K562 (cell line): ENCODE measurements around the gene CFAP58. TPM values are rescaled to one million over a fixed set of nuclear protein-coding genes. Genes with fewer than 3 reads are reported as not detected.

Experiments
- CTCF ChIP-seq, 3 experiments: IDR thresholded peaks in 2 of 3; conservative IDR thresholded peaks in 1 of 3; 2 replicates each; pipeline ENCODE4 v1.5.1; 2011 to 2012; ENCODE audit warnings: low read length in 3 of 3, mild to moderate bottlenecking in 3 of 3, control low read depth in 2 of 3, improper control_type of control experiment in 1 of 3, inconsistent platforms in 1 of 3, low read depth in 1 of 3, mixed read lengths in 1 of 3, moderate library complexity in 1 of 3; ENCODE audit not compliant: insufficient read depth in 2 of 3
- PBX2 ChIP-seq, 2 experiments: IDR thresholded peaks in 1 of 2; conservative IDR thresholded peaks in 1 of 2; 2 replicates each; pipeline ENCODE4 v1.6.1; 2016; ENCODE audit warnings: low read depth in 2 of 2, mild to moderate bottlenecking in 1 of 2, missing compliant biosample characterization in 1 of 2, missing genetic modification characterization in 1 of 2, moderate library complexity in 1 of 2
- SMARCA4 ChIP-seq: fragments of 450-650 bp; IDR thresholded peaks from 2 replicates; pipeline ENCODE4 v1.6.1; 2016
- polyA plus RNA-seq, 8 experiments: library from polyadenylated mRNA; depleted of rRNA in 4 of 8; stranded (reverse) in 5 of 8; unstranded in 3 of 8; fragments of >200 nt; fragmentation: Nextera tagmentation in 2 of 8; fragmentation: Illumina TruSeq in 1 of 8; extraction: Ambion mirVana in 2 of 8; extraction: Trizol in 1 of 8; gene quantifications; 2 replicates each; pipeline versions ENCODE4 v1.2.1 to v1.2.3, GENCODE V29; 2011 to 2014; ENCODE audit warnings: inconsistent platforms in 1 of 8, missing spikeins in 1 of 8
- total RNA-seq, 7 experiments: library from RNA; depleted of rRNA in 6 of 7; stranded (reverse); fragments of >200 nt in 6 of 7; fragmentation: Illumina TruSeq in 2 of 7; extraction: Trizol in 2 of 7; gene quantifications; 2 replicates each; pipeline versions ENCODE4 v1.2.1 to v1.2.3, GENCODE V29; 2011 to 2021; ENCODE audit warnings: low replicate concordance in 1 of 7

The CFAP58 gene
- total and polyA plus RNA-seq, 9 of the 15 experiments (the other 6 are each of a cell fraction or from before 2014, with no cell fraction given) = 0.08 to 2.0 (median 0.71) TPM

GRCh38 chr10:104350127-104350635, 3.5 kb upstream of the CFAP58 start (continued):
- TF ChIP-seq CTCF (IDR thresholded peaks at IDR 0.05 in 2 of 3, conservative IDR thresholded peaks at IDR 0.05 in 1 of 3; ENCODE audit: insufficient read depth in 2 of 3, low read depth in 1 of 3, low read length in 3 of 3) = peak; percentile 62 to 77 (median 72); a peak in 5 of 6 replicates
- TF ChIP-seq SMARCA4 = no peak
- no peak for TF ChIP-seq PBX2 (CRISPR knock-in tag; IDR thresholded peaks at IDR 0.05; ENCODE audit: low read depth)
- TF ChIP-seq PBX2 (tag; conservative IDR thresholded peaks at IDR 0.05; ENCODE audit: low read depth) = 0 out of 2 replicates have a peak, but pooled peaks have one; percentile 15
- TF ChIP-seq, all 486 proteins: peak for 19
